ENCODE results near the gene EXOC1L.

EXOC1L gene, protein sequence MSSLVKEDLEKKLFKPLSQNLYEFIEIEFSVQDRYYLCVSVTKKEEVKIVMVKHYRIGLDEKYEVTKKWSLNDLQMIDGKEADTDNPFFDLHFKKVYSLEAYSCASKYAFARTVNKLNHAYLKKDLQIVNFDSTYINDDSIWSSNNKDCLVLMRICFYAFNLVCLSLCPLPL

DNA sequence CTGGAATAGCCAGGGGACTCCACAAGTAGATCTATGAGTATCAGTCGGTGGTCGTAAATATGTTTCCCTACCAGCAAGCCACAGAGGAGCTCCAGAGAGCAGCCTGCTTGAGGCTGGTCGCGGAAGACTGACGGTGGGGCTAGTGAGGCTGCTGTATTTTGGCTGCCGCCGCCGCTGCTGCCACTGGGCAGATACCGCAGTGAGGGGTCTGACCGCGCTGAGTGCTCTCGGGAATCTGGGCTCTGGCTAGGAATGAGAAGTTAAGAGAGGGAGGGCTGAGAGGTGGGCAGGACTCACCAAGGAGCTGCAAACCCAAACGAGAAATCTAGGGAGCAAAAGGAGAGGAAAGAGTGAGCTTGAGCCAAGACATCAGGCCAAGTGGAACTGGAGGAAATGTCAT lies at the start of gene EXOC1L:
Gene EXOC1L, plus strand, starts transcription at position 157 of the 400 bp plus-strand sequence. Its CDS starts 237 bp downstream, at position 394.
- DNase-seq = no peak

DNA sequence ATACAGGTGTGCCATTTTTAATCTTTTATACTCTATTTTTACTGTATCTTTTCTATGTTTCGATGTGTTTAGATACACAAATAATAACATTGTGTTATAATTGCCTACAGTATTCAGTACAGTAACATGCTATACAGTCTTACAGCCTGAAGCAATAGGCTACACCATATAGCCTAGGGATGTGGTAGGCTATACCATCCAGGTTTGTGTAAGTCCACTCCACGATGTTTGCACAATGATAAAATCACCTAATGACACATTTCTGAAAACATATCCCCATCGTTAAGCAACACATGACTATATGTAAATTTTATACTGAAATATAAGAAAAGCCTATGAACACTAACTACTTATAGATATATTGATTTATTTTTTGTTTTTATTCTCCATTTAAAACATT lies 48.9 kb upstream of the EXOC1L start:
- DNase-seq = no peak

DNA sequence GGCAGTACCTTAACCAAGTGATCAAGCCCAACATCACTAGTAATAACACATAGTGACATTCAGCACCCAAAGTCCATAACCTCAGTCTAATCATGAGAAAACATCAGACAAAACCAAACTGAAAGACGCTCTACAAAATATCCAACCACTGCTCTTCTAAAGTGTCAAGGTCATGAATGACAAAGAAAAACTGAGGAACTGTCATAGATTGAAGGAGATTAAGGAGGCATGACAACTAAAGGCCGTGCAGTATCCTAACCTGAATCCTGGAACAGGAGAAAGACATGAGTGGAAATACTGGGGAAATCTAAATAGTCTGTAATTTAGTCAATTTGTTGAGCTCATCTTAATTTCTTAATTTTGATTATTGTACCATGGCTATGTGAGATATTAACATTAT lies 38.2 kb upstream of the EXOC1L start:
- no peak for DNase-seq

DNA sequence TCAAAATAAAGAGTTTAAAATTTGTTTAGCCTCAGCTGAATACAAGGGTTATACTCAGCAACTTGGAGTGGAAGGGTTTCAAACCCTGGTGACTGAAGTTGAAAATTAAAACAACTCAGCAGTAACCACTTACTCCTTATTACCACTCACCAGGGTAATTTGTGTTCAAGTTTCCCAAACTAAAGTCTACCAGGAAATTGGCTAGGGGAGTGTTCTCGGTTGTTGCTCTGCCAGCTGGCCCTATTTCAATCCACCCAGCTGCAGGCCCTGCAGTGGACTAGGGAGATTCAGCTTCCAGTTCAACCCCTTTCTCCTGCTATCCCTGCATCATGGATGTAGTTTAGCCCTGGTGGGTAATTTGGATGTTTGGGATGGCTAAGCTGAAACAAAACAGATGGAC lies 37.8 kb upstream of the EXOC1L start:
- DNase-seq = no peak

DNA sequence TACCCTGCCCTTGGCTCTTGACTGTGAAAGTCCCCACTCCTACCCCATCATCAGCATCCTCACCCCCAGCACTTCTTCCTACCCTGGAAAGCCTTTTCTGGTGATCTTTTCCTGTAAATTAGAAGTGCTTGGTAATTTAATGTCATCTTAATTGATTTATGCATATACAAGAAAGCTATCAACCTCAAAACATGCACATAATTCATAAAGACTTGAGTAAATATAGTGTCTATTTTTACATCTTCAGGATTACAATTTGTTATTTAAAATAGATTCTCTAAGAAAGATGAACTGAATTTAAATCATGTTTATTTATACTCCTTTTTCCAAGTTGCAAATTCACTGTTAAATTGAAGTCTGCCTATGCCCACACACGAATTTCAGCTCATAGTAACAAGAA lies 36.0 kb upstream of the EXOC1L start:
- no peak for DNase-seq

DNA sequence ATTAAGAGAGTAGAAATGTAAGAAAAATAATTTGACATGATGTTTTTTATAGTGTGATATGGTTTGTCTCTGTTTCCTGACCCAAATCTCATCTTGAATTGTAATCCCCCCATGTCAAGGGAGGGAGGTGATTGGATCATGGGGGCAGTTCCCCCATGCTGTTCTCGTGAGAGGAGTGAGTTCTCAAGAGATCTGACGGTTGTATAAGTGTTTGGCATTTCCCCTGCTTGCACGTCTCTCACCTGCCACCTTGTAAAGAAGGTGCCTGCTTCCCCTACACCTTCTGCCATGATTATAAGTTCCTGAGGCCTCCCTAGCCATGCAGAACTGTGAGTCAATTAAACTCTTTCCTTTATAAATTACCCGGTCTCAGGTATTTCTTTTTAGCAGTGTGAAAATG lies 34.8 kb upstream of the EXOC1L start:
- no peak for DNase-seq

DNA sequence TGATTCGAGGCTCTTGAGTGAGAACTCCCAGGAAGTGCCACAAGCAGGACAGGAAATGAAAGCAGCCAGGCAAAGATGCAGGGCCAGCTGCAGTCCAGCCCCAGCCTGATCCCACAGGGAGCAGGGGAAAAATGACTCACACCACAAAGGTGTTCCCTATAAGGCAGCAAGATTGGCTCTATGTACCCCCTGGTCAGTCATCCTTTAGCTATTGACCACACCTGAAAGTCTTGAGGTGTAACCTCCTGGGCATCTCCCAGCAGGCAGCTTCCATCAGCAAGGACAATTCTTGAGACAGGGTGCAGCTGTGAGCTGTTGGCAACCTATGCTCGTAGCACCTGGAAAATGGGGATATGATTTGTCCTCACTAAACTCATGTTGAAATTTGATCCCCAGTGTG lies 27.9 kb upstream of the EXOC1L start:
- no peak for DNase-seq

DNA sequence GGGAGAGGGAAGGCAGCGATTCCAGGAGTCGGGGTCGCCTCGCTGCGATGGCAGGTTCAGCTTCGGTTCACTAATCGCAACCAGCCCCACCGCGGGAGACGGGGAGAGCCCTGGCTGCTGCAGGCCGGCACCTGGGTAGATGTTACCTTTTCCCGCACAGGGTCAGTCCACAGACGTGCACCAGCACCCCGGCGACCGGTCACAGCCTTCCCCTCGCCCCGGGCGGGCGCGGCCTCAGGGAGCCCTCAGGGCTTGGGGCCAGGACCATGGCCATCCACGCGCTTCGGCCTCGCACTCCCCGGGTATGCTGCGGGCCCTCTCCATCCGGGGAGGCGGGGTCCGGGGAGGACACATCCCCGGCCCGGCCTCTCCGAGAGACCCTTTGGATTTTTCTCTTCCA lies 26.1 kb upstream of the EXOC1L start:
- no peak for DNase-seq

DNA sequence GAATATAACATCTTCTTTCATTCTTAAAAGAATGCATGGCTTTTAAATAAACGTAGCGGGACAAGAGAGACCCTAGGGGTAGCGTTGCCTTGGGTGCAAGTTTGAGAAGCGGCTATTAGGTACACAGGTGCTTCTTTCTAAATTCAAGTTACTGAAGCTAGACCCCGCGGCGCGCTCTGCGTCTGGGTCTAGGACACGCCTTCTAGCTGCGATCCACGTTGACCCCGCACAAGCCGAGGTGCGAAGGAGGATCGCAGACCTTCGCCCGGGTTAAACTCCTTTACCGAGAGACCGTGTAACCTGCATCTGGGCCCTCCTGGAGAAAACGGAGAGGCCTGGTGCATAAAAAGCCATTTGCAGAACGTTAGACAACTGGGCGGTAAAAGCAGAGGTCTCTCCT lies 25.5 kb upstream of the EXOC1L start:
- DNase-seq = no peak

DNA sequence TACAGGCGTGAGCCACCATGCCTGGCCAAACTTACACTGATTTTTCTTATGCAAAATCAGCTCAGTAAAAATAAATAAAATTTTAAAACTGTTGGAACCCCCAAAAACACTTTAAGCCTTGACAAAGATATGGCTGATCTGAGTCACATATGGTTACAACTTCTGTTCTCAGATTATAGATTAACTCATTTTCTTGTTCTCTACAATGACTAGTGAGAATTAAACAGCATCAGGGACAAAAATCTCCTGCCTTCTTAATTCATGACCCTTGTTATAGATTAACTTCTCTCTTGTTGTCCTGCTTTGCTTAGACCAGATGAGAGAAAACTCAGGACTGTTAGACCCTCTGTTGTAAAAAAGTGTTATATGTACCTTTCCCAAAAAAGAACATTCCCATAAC lies 24.2 kb upstream of the EXOC1L start:
- DNase-seq = no peak

DNA sequence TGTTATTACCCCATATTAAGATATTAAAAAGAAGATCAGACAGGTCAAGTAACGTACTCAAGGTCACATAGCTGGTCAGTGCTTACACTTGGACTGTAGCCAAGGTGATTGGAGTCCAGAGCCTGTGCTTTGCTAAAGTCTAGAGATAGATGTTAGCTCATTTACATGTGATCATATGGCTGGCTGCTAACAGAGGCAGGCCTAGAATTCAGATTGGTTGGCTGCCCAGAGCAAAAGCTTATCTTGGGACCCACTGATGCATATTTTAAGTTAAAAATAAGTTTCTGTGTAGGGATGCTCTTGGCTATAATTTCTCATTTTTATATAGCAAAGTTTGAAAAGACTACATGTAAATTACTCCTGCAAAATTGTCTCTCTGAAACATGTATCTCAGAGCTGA lies 18.1 kb upstream of the EXOC1L start:
- no peak for DNase-seq

DNA sequence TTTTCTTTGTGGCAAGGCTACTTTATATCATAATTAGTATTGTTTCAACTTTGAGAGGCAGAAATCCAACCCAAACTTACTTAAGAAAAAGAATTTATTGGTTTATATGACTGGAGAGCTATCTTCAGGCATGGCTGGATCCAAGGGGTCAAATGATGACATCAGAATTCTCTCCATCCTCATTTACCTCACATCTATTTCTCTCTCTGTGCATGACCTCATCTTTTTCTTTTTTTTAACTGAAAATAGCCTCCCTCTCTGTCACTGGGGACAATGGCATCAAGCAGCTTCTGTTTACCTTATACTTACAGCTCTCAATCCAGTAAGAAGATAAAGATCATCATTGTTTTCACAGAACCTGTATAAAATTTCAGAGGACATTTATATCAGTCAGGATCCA lies 12.0 kb upstream of the EXOC1L start:
- DNase-seq = no peak

DNA sequence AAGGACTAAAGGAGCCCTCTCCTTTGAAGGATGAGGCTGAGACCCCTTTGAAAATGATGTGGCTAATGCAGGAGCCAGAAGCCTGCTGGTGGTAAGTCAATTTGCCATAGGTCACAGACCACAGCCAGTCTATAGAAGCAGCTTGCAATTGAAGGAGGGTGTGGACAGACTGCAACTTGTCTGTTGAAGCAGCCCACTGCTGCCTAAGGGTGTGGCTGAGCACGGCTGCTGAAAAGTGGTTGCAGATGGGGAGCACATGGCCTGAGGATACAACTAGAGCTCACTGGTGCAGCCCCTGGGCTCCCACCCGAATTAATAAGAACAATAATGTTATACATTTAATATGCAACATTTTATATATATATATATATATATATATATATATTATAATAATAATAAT lies 11.4 kb upstream of the EXOC1L start:
- DNase-seq = no peak

DNA sequence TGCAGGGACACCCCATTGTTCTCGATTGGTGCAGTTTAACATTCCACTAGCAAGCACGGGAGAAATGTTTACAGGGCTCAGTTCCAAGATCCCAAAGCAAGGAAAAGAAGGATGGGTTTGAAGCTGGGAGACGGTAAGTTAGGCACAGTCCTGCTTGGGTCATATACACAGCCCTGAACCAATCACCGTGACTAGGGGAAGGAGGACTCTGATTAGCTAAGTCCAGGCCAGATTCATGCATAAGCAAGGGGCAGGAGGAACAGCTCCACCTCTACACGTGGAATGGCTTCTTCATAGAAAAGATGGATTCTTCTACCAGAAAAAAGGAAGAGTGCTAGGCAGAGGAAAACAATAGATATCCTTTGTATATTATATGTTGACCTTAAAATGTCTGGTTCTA lies 11.0 kb upstream of the EXOC1L start:
- no peak for DNase-seq

DNA sequence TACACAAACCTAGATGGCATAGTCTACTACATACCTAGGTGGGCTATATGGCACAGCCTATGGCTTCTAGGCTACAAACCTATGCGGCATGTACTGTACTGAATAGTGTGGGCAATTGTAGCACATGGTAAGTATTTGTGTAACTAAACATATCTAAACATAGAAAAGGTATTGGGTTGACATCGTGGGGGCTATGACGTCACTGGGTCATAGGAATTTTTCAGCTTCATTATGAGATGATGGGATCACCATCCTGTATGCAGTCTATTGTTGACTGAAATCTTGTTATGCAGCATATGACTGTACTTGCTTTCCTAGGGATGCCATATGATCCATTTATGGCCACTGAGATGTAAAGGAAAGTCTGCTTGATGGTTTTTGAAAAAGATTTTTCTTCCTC lies 1.9 kb upstream of the EXOC1L start:
- no peak for DNase-seq

DNA sequence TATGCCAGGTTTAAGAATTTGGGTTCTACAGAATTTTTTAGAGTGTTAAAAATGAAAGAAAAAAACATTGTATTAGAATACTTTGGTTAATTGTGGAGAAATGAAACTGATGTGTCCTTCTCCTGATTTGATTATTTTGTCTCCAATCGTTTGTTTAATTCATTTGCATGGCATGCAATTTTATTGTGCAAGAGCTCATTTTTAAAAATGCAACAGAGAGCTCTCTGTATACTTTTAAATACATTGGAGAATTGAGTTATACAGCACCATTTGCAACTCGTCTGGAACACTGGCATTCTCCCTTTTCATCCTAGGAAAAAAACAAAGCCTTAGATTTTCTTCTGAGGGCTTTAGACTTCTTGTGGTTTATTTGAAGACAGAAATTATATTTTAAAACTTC lies 689 bp downstream of the EXOC1L start:
- DNase-seq = no peak

DNA sequence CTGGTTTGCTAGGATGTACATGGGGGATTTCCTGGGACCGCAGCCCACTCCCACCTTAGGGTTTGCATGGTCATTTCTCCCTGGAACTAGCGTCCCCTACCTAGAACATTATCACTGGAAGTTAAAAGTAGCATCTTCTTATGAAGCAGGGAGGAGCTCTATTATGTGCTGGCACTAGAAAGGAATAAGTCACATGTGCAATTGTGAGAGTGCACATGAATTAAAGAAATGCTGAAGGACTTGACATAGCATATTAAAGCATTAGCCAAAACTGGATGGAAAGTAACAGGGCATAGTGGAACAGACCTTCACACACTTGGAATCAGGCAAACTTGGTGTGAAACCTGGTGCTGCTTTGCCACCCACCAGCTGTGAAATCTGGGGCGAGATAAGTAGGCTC lies 2.7 kb downstream of the EXOC1L start:
- DNase-seq = no peak

DNA sequence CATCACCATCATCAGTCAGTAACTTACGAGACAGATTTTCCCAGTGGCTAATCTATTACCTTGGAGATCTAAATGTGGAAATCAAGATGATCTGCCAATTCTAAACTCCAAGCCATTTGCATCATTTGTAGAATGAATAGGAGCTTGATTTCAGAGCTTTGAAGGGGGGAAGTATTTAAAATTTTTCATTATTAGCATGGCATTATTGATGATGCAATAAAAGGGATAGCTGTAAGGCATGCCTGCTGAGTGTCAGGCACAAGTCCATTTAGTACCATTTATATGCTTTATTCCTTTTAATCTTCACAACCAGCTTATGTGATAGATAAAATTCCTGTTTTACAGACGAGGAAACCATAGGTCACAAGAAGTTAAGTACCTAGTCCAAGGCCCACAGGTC lies 5.3 kb downstream of the EXOC1L start:
- DNase-seq = no peak

DNA sequence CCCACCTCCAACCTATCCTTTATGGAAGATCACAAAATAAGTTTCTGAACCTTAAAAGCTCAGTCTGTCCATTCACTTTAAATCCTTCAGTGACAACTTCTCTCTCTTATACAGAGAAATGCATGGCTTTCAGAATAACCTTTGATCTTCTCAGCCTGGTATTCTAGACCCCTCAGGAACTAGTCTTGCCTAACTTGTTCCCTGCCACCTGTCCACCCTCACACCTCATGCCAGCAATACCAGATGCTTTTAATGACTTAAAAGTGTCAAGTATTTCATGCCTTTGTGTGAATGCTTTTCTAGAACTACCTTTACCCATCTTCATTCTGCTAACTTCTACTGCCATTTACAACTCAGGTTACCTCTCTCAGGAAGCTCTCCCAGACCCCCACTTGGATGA lies 7.4 kb downstream of the EXOC1L start:
- no peak for DNase-seq

DNA sequence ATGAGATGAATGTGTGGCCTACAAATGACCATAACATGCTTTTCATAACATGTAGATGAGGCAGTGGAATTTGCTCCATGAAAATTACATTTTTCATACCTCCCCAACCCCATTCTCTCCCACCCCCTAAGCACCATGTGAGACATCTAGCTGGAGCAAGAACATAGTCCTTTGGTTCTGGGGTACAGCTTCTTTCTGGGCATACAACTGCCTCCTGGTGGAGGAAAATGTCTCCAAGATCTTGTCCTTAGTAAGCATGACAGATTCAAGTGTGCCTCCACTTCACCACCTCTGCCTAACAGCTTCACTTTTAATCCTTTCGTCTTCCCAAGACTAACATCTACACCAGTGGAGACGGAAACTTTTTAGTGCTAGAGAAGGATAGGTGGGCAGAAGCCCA lies 8.0 kb downstream of the EXOC1L start:
- no peak for DNase-seq

DNA sequence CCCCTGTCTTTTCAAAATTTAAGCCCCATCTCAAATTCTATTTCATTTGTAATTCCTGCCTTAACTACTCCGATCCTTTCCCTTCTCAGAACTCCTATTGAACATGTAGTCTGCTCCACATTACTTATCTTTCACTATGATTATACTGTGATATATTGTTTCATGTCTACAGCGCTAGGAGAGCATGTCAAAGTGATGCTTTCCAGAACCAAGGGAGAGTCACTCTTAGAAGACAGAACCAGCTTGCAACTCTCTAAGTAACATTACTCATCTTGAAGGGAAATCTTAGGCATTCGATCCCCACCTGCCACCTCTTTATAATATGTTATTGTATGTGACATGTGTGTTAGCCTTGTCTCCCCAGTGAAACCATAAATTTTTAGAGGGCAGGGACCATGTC lies 10.5 kb downstream of the EXOC1L start:
- no peak for DNase-seq

DNA sequence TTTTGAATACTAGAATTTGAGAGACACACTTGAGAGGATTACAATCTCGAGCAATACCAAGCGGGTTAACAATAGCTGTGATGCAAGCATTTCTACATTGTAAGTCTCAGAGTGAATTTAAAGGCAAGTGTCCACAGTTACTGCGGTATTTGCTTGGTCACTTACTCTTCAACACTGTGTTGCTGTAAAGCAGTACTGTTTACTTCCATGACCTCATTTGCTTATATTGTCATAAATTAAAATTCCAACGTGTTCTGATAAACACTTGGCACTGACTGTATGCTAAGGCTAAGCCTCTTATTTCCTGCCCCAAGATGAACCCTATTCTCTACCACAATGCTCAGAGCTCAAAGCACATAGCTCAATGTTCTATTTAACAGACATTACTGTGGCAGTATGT lies 11.1 kb downstream of the EXOC1L start:
- no peak for DNase-seq

DNA sequence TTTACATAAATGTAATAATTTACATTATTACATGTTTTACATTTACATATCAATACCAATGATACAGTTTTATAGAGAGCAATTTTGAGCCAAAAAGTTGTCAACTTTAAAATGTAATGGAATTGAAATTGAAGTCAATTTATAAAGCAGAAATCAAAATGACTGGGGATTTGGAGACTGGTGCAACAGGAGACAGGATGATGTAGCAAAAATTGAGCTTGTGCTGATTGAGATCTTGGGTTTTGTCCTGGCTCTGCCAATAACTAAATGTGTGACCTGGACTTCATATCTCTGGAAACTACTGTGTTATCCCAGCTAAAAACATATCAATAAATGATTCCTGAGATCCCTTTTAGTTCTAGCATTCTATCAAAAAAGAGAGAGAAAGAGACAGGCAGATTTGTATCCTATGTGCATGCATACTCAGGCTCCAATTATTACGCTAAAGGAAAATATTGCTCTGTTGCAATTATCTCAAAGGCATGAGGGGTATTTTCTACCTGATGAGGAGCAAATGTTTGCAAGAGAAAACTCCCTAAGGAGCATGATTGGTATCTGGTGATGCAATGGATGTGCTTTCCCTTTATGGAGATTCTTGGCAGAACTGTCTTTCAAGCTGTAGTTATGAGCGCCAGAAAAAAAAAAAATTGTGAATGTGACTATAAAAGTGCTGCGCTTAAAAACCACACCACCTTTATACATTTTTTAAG lies 14.7 kb downstream of the EXOC1L start:
- DNase-seq = no peak

DNA sequence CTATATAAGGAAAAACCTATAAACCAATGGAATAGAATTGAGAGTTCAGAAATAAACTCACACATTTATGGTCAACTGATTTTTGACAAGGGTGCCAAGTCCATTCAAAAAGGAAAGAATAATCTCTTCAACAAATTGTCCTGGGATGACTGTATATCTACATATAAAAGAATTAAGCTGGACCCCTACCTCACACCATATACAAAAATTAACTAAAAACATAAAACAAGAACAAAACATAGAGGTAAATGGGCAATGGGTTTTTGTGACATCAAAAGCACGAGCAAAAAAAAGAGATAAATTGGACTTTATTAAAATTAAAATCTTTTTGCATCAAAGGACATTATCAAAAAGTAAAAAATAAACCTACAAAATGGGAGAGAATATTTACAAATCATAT lies 18.3 kb downstream of the EXOC1L start:
- no peak for DNase-seq

DNA sequence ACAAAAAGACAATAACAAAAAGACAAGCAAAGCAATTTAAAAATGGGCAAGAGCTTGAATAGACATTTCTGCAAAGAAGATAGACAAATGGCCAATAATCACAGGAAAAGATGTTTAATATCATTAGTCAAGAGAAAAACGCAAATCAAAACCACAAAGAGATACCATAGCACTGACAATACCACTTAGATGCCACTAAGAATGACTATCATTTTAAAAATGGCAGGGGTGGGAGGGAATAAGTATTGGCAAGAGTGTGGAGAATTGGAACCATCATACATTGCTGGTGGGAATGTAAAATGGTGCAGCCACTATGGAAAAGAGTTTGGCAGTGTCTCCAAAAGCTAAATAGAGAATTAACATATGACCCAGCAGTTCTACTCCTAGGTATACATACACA lies 18.8 kb downstream of the EXOC1L start:
- no peak for DNase-seq
